ENCODE data around the gene RUFY4. TPM values are rescaled to one million over a fixed set of nuclear protein-coding genes. Genes with fewer than 3 reads are reported as not detected.

The RUFY4 gene
- total and polyA plus RNA-seq, 2 of the 13 experiments (the other 11 are each of a cell fraction or from before 2014, with no cell fraction given): not detected

- H3K9ac ChIP-seq (ENCODE audit: insufficient read depth, low read depth, low read length): no peak overlapping the region
- H3K79me2 ChIP-seq (ENCODE audit: insufficient read depth, low read length): no peaks in the 10 kb centered on the region
- no peak overlapping the region for H2AFZ ChIP-seq (ENCODE audit: low read length)
- intact Hi-C loops (cut with micrococcal nuclease; ENCODE audit: unreplicated experiment): no loop called here
- ATAC-seq (no peak), DNase-seq (ENCODE audit: low spot score) (no peak), FAIRE-seq (no peak)
- no peaks in the 10 kb centered on the region for H3K9me3 ChIP-seq (ENCODE audit: low read length)
- no peak overlapping the region for H3K4me3 ChIP-seq (replicated peaks in 1 of 3; ENCODE audit: insufficient read depth in 1 of 3, low read depth in 2 of 3, low read length in 3 of 3)
- peaks cover 11 to 78% of the 10 kb centered on the region in 2 experiments for H3K27me3 ChIP-seq (ENCODE audit: control insufficient read depth in 1 of 2, insufficient read depth in 2 of 2, low read length in 2 of 2)
- WGBS (ENCODE audit: low lambda C conversion rate): 4% methylated on average over 10 of the region's 12 CpGs
- ChIA-PET CTCF (ENCODE audit: low intra/inter-chr PET ratio, low total read pairs) (interaction anchor here (0.8 kb wide), 1 partner anchor 242 kb away, joined by 3 read pairs; no protein-coding TSS in a partner anchor), POLR2A (no interaction called here)
- H3K4me2 ChIP-seq (ENCODE audit: low read depth, low read length): no peak overlapping the region
- no TSS peak for BruUV-seq (replicated peaks)
- peaks cover 8% of the 10 kb centered on the region for H3K4me1 ChIP-seq (ENCODE audit: insufficient read depth, low read length)
- no peak overlapping the region for H3K27ac ChIP-seq (ENCODE audit: extremely low read length, insufficient read depth, low read length)
- no peaks in the 10 kb centered on the region for H3K36me3 ChIP-seq (replicated peaks in 1 of 2; ENCODE audit: control insufficient read depth in 1 of 2, insufficient read depth in 2 of 2, low read length in 2 of 2)
- H4K20me1 ChIP-seq (ENCODE audit: insufficient read depth, low read length): no peaks in the 10 kb centered on the region
- in situ Hi-C loops (cut with HindIII; ENCODE audit: extremely low pct_ligation_motif_present, low pct_unique_long_range_greater_than_20kb): loop anchor here (5.0 kb wide), 1 partner anchor 245 kb away; no protein-coding TSS in a partner anchor
- TF ChIP-seq ERF (CRISPR knock-in tag; IDR thresholded peaks at IDR 0.05) (no peak), GPBP1L1 (CRISPR knock-in tag; IDR thresholded peaks at IDR 0.05) (no peak), SMARCE1 (IDR thresholded peaks at IDR 0.05; ENCODE audit: borderline replicate concordance) (no peak), THAP9 (CRISPR knock-in tag; IDR thresholded peaks at IDR 0.05; ENCODE audit: borderline replicate concordance) (no peak), CBX5 (CRISPR knock-in tag; IDR thresholded peaks at IDR 0.05; ENCODE audit: borderline replicate concordance) (no peak), PBX3 (CRISPR knock-in tag; IDR thresholded peaks at IDR 0.05; ENCODE audit: borderline replicate concordance) (no peak), CEBPB (IDR thresholded peaks at IDR 0.05; ENCODE audit: borderline replicate concordance, low read depth, low read length) (no peak), GZF1 (CRISPR knock-in tag; IDR thresholded peaks at IDR 0.05) (no peak), ZNF543 (CRISPR knock-in tag; IDR thresholded peaks at IDR 0.05) (no peak), ZNF33B (CRISPR knock-in tag; IDR thresholded peaks at IDR 0.05) (no peak), ZNF510 (CRISPR knock-in tag; IDR thresholded peaks at IDR 0.05; ENCODE audit: low read depth) (no peak), AGO1 (IDR thresholded peaks at IDR 0.05; ENCODE audit: low read depth, low read length, poor library complexity, severe bottlenecking) (no peak), E2F2 (CRISPR knock-in tag; IDR thresholded peaks at IDR 0.05; ENCODE audit: borderline replicate concordance) (no peak), HMGXB4 (CRISPR knock-in tag; IDR thresholded peaks at IDR 0.05; ENCODE audit: borderline replicate concordance in 1 of 2, low read depth in 1 of 2) (no peak)
These were observed 36.5 kb upstream of the RUFY4 start for GRCh38 chr2:218032336-218033171.
